Activated T-cell treated with anti-CD3 and anti-CD28 coated beads for 4 hours (primary cell): Measurements from ENCODE around the gene CDC20.
A peak's percentile ranks its signal among the peaks of the same experiment; 100 is the strongest.

Experiments
- DNase-seq: peaks from one replicate; pipeline ENCODE4 v3.0.0-alpha.2; 2020

The CDC20 gene

GRCh38 chr1:43329995-43330751 lies 28.6 kb upstream of the CDC20 start:
- DNase-seq, result peak; percentile 51

- DNase-seq, result no peak
These were observed 27.1 kb upstream of the CDC20 start for GRCh38 chr1:43331688-43332087.

- no peak for DNase-seq
These were observed 24.2 kb upstream of the CDC20 start for GRCh38 chr1:43334453-43335205.

GRCh38 chr1:43337588-43337987 lies 21.2 kb upstream of the CDC20 start, which contains the start of gene MPL:
Gene MPL, plus strand, starts transcription at chr1:43337818. Its CDS starts 31 bp downstream, at chr1:43337849.
- no peak for DNase-seq

GRCh38 chr1:43338001-43338400 lies 20.8 kb upstream of the CDC20 start:
- DNase-seq, result no peak

GRCh38 chr1:43339584-43340232 lies 19.1 kb upstream of the CDC20 start:
- DNase-seq, result no peak

GRCh38 chr1:43340559-43340958 lies 18.2 kb upstream of the CDC20 start:
- no peak for DNase-seq

GRCh38 chr1:43344267-43344850 lies 14.4 kb upstream of the CDC20 start:
- DNase-seq, result no peak

- no peak for DNase-seq
These were observed 13.7 kb upstream of the CDC20 start for GRCh38 chr1:43345120-43345519.

GRCh38 chr1:43346636-43347035 lies 12.1 kb upstream of the CDC20 start:
- no peak for DNase-seq

GRCh38 chr1:43348343-43348808 lies 10.4 kb upstream of the CDC20 start:
- no peak for DNase-seq

- no peak for DNase-seq
These were observed 9.8 kb upstream of the CDC20 start for GRCh38 chr1:43348809-43349593.

GRCh38 chr1:43349594-43350306 lies 9.0 kb upstream of the CDC20 start:
- DNase-seq, result no peak

- DNase-seq, result no peak
These were observed 7.8 kb upstream of the CDC20 start for GRCh38 chr1:43350976-43351375.

- DNase-seq, result no peak
These were observed 7.1 kb upstream of the CDC20 start for GRCh38 chr1:43351421-43352350.

- no peak for DNase-seq
These were observed 6.5 kb upstream of the CDC20 start for GRCh38 chr1:43352351-43352705.

- no peak for DNase-seq
These were observed 5.9 kb upstream of the CDC20 start for GRCh38 chr1:43352881-43353280.

GRCh38 chr1:43354471-43354870 lies 4.3 kb upstream of the CDC20 start:
- no peak for DNase-seq

- DNase-seq, result no peak
These were observed 3.8 kb upstream of the CDC20 start for GRCh38 chr1:43354936-43355335.

GRCh38 chr1:43357251-43357650 lies 1.5 kb upstream of the CDC20 start:
- no peak for DNase-seq
